HepG2 (cell line): ENCODE results near the gene ISG20. TPM values are rescaled to one million over a fixed set of nuclear protein-coding genes. Genes with fewer than 3 reads are reported as not detected.

Source experiments
- AGO2 ChIP-seq: fragments of 200-400 bp; formaldehyde crosslinking; optimal IDR thresholded peaks from 2 replicates; pipeline ENCODE3; 2017; ENCODE audit warnings: mild to moderate bottlenecking, low read depth, low read length, moderate library complexity
- ARNT ChIP-seq: fragments of 450-650 bp; IDR thresholded peaks from 2 replicates; pipeline ENCODE4 v1.6.1; 2017
- CBX2 ChIP-seq, 2 experiments: fragments of 200-600 bp in 1 of 2; sonication (generic); formaldehyde crosslinking in 1 of 2; IDR thresholded peaks; 2 replicates each; pipeline versions ENCODE4 v1.7.0 to v1.8.1; 2018 to 2022; ENCODE audit warnings: low read depth in 2 of 2, low read length in 1 of 2, mild to moderate bottlenecking in 1 of 2, missing genetic modification reagents in 1 of 2
- MAF1 ChIP-seq: sonication (generic); formaldehyde crosslinking; IDR thresholded peaks from 2 replicates; pipeline ENCODE4 v1.5.0; 2020; ENCODE audit warnings: missing genetic modification reagents, borderline replicate concordance
- MXD4 ChIP-seq: IDR thresholded peaks from 2 replicates; pipeline ENCODE4 v1.6.1; 2016; ENCODE audit warnings: mild to moderate bottlenecking, missing biosample characterization, missing genetic modification reagents
- NR2C2 ChIP-seq: sonication (generic); formaldehyde crosslinking; IDR thresholded peaks from 2 replicates; pipeline ENCODE4 v1.4.0; 2020; ENCODE audit warnings: missing genetic modification reagents, mild to moderate bottlenecking, moderate library complexity, borderline replicate concordance
- RBAK ChIP-seq: sonication (generic); formaldehyde crosslinking; IDR thresholded peaks from 2 replicates; pipeline ENCODE4 v1.5.1; 2020; ENCODE audit warnings: mild to moderate bottlenecking, missing genetic modification reagents
- SAP130 ChIP-seq: IDR thresholded peaks from 2 replicates; pipeline ENCODE4 v1.6.1; 2016; ENCODE audit warnings: low read depth
- SRSF1 ChIP-seq: fragments of 200-400 bp; formaldehyde crosslinking; optimal IDR thresholded peaks from 2 replicates; pipeline ENCODE3; 2017; ENCODE audit warnings: mild to moderate bottlenecking, low read depth, low read length, moderate library complexity
- ZMYM2 ChIP-seq: sonication (generic); formaldehyde crosslinking; IDR thresholded peaks from 2 replicates; pipeline ENCODE4 v1.8.0; 2022; ENCODE audit warnings: mild to moderate bottlenecking, missing genetic modification reagents
- ZNF234 ChIP-seq: sonication (generic); formaldehyde crosslinking; conservative IDR thresholded peaks from 2 replicates; pipeline ENCODE4 v1.5.1; 2020; ENCODE audit warnings: mild to moderate bottlenecking, missing genetic modification reagents
- ZNF33B ChIP-seq: sonication (generic); formaldehyde crosslinking; IDR thresholded peaks from 2 replicates; pipeline ENCODE4 v1.5.1; 2020; ENCODE audit warnings: mild to moderate bottlenecking, missing genetic modification reagents
- polyA plus RNA-seq, 8 experiments: library from polyadenylated mRNA; depleted of rRNA in 3 of 8; stranded (reverse) in 7 of 8; unstranded in 1 of 8; fragments of >200 nt; fragmentation: Illumina TruSeq in 4 of 8; extraction: Trizol in 4 of 8; gene quantifications; 2 replicates each; pipeline versions ENCODE4 v1.2.1 to v1.2.3, GENCODE V29; 2011 to 2016; ENCODE audit warnings: low read depth in 4 of 8, missing spikeins in 1 of 8, mixed read lengths in 1 of 8; ENCODE audit not compliant: insufficient read depth in 1 of 8
- total RNA-seq, 5 experiments: library from RNA; depleted of rRNA; stranded (reverse); fragments of >200 nt; fragmentation: Illumina TruSeq; extraction: Trizol; gene quantifications; 2 replicates each; pipeline ENCODE4 v1.2.3, GENCODE V29; 2016; ENCODE audit warnings: low read depth in 1 of 5
- TF ChIP-seq, protein P1 (sequence below): sonication (generic); formaldehyde crosslinking; IDR thresholded peaks from 2 replicates; pipeline ENCODE4 v1.5.0; 2020; ENCODE audit warnings: mild to moderate bottlenecking, missing genetic modification reagents
- TF ChIP-seq, protein P2 (sequence below): IDR thresholded peaks from 2 replicates; pipeline ENCODE4 v1.6.1; 2016; ENCODE audit warnings: missing biosample characterization, missing genetic modification reagents, low read depth
- TF ChIP-seq, protein P3 (sequence below), 2 experiments: fragments of 450-650 bp in 1 of 2; sonication (generic) in 1 of 2; formaldehyde crosslinking in 1 of 2; IDR thresholded peaks; 2 replicates each; pipeline versions ENCODE4 v1.6.1 to v1.8.0; 2016 to 2022; ENCODE audit warnings: antibody characterized with exemption in 1 of 2, mild to moderate bottlenecking in 1 of 2, missing genetic modification reagents in 1 of 2

The ISG20 gene
- total and polyA plus RNA-seq, 2 of the 13 experiments (the other 11 are each of a cell fraction or from before 2014, with no cell fraction given) = 6.3 to 31.5 TPM

DNA sequence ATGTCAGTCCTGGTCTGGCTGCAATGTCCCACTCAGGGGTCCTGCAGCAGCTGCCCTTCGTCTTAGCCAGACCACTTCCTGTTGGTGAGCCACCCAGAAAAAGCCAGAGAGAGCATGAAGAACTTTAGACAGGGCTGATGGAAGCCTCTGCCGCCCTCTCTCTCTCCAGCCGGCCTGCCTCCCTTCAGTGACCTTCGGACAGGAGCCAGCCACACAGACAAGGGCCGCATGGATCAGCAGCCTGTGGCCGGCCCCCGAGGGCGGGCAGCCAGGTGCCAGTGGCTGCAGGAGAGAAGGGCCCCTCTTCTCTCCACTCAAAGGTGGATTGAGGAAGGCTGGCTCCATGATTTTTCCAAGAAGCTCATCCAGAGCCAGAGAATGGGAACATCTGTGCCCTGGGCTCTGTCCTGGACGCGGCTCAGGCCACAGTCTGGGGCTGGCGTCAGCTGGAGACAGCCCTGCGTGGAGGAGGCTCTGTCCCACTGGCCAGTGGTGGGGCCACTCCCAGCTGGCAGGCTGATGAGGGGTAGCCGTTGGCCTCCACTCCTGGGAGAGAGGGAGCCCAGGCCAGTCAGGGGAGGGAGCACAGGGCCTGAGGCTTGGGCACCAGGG, 42.9 kb downstream of the ISG20 start (continued):
- TF ChIP-seq, protein P1, sequence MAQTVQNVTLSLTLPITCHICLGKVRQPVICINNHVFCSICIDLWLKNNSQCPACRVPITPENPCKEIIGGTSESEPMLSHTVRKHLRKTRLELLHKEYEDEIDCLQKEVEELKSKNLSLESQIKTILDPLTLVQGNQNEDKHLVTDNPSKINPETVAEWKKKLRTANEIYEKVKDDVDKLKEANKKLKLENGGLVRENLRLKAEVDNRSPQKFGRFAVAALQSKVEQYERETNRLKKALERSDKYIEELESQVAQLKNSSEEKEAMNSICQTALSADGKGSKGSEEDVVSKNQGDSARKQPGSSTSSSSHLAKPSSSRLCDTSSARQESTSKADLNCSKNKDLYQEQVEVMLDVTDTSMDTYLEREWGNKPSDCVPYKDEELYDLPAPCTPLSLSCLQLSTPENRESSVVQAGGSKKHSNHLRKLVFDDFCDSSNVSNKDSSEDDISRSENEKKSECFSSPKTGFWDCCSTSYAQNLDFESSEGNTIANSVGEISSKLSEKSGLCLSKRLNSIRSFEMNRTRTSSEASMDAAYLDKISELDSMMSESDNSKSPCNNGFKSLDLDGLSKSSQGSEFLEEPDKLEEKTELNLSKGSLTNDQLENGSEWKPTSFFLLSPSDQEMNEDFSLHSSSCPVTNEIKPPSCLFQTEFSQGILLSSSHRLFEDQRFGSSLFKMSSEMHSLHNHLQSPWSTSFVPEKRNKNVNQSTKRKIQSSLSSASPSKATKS = no peak
- TF ChIP-seq CBX2 (IDR thresholded peaks at IDR 0.05; ENCODE audit: low read depth, low read length) (no peak), CBX2 (CRISPR knock-in tag; IDR thresholded peaks at IDR 0.05; ENCODE audit: low read depth) (no peak), RBAK (CRISPR knock-in tag) (no peak), NR2C2 (CRISPR knock-in tag) (no peak), ARNT (no peak), SAP130 (CRISPR knock-in tag) (peak; percentile 33; the same call in 1 of the 2 replicates), ZNF234 (CRISPR knock-in tag) (0 out of 2 replicates have a peak, but pooled peaks have one; percentile 37), MAF1 (CRISPR knock-in tag) (no peak), AGO2 (no peak), MXD4 (CRISPR knock-in tag) (0 out of 2 replicates have a peak, but pooled peaks have one; percentile 48), SRSF1 (no peak), ZNF33B (CRISPR knock-in tag) (0 out of 2 replicates have a peak, but pooled peaks have one; percentile 62), ZMYM2 (CRISPR knock-in tag) (0 out of 2 replicates have a peak, but pooled peaks have one; percentile 45)
- TF ChIP-seq, protein P2, sequence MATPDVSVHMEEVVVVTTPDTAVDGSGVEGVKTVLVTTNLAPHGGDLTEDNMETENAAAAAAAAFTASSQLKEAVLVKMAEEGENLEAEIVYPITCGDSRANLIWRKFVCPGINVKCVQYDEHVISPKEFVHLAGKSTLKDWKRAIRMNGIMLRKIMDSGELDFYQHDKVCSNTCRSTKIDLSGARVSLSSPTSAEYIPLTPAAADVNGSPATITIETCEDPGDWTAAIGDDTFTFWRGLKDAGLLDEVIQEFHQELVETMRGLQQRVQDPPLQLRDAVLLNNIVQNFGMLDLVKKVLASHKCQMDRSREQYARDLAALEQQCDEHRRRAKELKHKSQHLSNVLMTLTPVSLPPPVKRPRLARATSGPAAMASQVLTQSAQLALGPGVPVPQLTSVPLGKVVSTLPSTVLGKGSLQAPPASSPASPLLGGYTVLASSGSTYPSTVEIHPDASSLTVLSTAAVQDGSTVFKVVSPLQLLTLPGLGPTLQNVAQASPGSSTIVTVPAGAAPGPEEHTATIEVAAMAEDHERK (CRISPR knock-in tag) = no peak
- TF ChIP-seq, protein P3, sequence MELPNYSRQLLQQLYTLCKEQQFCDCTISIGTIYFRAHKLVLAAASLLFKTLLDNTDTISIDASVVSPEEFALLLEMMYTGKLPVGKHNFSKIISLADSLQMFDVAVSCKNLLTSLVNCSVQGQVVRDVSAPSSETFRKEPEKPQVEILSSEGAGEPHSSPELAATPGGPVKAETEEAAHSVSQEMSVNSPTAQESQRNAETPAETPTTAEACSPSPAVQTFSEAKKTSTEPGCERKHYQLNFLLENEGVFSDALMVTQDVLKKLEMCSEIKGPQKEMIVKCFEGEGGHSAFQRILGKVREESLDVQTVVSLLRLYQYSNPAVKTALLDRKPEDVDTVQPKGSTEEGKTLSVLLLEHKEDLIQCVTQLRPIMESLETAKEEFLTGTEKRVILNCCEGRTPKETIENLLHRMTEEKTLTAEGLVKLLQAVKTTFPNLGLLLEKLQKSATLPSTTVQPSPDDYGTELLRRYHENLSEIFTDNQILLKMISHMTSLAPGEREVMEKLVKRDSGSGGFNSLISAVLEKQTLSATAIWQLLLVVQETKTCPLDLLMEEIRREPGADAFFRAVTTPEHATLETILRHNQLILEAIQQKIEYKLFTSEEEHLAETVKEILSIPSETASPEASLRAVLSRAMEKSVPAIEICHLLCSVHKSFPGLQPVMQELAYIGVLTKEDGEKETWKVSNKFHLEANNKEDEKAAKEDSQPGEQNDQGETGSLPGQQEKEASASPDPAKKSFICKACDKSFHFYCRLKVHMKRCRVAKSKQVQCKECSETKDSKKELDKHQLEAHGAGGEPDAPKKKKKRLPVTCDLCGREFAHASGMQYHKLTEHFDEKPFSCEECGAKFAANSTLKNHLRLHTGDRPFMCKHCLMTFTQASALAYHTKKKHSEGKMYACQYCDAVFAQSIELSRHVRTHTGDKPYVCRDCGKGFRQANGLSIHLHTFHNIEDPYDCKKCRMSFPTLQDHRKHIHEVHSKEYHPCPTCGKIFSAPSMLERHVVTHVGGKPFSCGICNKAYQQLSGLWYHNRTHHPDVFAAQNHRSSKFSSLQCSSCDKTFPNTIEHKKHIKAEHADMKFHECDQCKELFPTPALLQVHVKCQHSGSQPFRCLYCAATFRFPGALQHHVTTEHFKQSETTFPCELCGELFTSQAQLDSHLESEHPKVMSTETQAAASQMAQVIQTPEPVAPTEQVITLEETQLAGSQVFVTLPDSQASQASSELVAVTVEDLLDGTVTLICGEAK (IDR thresholded peaks at IDR 0.05) = no peak
- TF ChIP-seq, protein P3 (CRISPR knock-in tag; IDR thresholded peaks at IDR 0.05) = no peak
